ENCODE results near the gene BUD23. TPM values are rescaled to one million over a fixed set of nuclear protein-coding genes. Genes with fewer than 3 reads are reported as not detected.

Gene BUD23
- total RNA-seq, 2 donors from 2014 or later, result 58.9 to 60.9 TPM

DNA sequence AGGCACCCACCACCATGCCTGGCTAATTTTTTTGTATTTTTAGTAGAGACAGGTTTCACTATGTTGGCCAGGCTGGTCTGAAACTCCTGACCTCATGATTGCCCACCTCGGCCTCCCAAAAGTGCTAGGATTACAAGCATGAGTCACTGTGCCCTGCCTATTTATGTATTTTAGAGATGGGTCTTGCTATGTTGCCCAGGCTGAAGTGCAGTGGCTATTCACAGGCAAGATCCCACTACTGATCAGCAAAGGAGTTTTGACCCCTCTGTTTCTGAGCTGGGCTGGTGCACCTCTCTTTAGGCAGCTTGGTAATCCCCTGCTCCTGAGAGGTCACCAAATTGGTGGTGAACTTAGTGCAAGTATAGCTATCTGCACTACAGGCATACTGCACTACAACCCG, 49.0 kb downstream of the BUD23 start:
- H3K27ac ChIP-seq, result no peak overlapping the region
- H3K4me1 ChIP-seq, result peaks cover 0 to 4% of the 10 kb centered on the region in 2 donors
- peaks cover 22% of the 10 kb centered on the region for H3K36me3 ChIP-seq
- TF ChIP-seq, protein P1, sequence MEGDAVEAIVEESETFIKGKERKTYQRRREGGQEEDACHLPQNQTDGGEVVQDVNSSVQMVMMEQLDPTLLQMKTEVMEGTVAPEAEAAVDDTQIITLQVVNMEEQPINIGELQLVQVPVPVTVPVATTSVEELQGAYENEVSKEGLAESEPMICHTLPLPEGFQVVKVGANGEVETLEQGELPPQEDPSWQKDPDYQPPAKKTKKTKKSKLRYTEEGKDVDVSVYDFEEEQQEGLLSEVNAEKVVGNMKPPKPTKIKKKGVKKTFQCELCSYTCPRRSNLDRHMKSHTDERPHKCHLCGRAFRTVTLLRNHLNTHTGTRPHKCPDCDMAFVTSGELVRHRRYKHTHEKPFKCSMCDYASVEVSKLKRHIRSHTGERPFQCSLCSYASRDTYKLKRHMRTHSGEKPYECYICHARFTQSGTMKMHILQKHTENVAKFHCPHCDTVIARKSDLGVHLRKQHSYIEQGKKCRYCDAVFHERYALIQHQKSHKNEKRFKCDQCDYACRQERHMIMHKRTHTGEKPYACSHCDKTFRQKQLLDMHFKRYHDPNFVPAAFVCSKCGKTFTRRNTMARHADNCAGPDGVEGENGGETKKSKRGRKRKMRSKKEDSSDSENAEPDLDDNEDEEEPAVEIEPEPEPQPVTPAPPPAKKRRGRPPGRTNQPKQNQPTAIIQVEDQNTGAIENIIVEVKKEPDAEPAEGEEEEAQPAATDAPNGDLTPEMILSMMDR (IDR thresholded peaks at IDR 0.05), result no peak
- no peaks in the 10 kb centered on the region for H3K9me3 ChIP-seq
- no peaks in the 10 kb centered on the region for H3K27me3 ChIP-seq
- no peak overlapping the region for H3K4me3 ChIP-seq
- DNase-seq (ENCODE audit: low spot score), result no peak

DNA sequence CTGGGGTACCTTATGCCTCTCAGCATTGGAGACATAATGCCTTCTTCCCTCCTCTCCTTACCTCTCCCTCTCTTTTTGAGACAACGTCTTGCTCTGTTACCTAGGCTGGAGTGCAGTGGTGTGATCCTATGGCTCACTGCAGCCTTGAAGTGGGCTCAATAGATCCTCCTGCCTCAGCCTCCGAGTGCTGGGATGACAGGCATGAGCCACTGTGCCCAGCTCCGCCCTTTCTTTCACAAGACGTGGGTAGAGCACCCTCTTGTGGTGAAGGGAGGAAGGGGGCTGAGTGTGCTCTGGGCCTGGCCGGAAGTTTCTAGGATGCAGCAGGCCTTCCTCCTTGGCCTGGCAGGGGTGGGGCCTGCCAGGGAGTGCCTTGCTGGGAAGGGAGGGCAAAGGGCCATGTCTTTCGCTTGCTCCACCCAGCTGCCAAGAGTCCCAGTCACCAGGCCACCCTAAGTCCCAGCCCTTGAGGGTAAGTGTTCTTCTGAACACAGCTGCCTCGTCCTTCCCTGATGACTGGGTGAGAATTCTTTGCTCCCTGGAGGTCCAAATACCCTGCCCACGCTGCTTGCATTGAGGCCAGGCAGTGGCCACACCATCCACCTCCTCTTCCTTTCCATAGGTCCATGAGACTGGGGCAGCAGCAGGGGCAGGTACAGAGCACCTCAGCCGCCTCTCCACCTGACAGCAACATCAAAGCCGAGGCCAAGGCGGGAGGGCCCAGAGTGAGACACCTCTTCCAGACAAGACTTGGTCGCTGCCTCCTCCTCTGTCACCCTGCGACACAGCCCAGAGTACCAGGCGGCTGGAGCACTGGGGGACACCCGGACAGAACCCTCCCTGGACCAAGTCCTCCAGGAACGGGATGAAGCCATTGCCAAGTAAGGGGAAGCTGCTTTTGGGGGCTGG, 51.5 kb downstream of the BUD23 start:
- Histone ChIP-seq H3K9me3 (no peaks in the 10 kb centered on the region), H3K4me1 (peaks cover 0 to 20% of the 10 kb centered on the region in 2 donors), H3K4me3 (no peak overlapping the region), H3K27me3 (no peaks in the 10 kb centered on the region), H3K36me3 (peaks cover 24% of the 10 kb centered on the region), H3K27ac (peak overlapping the region in 1 of 2 donors; percentile 29)
- peak; percentile 78 for DNase-seq (ENCODE audit: low spot score)
- TF ChIP-seq, protein P1 (IDR thresholded peaks at IDR 0.05), result peak; percentile 35 to 72

DNA sequence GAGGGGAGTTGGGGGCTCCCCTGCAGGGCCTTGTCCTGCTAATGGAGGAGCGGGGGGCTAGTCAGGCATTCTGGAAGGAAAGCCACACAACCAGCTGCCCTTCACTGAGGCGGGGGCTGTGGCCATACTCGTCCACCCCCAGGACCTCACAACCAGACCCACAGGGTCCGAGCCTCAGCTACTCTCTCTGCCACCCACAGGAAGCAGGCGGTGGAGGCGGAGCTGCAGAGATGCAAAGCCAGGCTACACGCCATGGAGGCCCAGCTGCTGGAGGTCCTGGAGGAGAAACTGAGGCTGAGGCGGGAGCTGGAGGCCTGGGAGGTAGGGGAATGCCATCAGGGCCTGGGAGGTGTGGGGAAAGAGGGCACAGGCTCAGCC, 52.1 kb downstream of the BUD23 start:
- peaks cover 24% of the 10 kb centered on the region for H3K36me3 ChIP-seq
- no peak for DNase-seq (ENCODE audit: low spot score)
- H3K4me1 ChIP-seq, result peaks cover 0 to 20% of the 10 kb centered on the region in 2 donors
- TF ChIP-seq, protein P1 (IDR thresholded peaks at IDR 0.05), result no peak
- H3K4me3 ChIP-seq, result no peak overlapping the region
- H3K9me3 ChIP-seq, result no peaks in the 10 kb centered on the region
- no peaks in the 10 kb centered on the region for H3K27me3 ChIP-seq
- H3K27ac ChIP-seq, result no peak overlapping the region

DNA sequence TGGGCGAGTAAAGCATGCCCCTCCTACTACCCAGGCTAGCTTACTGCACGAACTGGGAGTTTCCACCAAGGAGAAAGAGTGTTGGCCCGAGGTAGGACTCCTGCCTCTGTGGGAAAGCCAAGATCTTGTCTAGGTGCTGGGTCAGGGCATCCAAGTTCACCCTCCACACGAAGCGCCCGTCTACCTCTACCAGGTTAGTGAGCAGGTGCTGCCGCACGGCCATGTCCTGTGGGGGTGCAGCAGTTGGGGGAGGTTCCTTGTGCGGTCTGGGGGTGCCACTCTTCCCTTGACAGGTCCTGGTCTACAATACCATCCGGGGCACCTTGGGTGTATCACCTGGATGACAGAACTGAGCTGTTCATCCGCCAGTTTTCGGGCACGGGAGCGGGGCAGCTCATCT, 53.5 kb downstream of the BUD23 start:
- H3K27ac ChIP-seq, result no peak overlapping the region
- no peak overlapping the region for H3K4me3 ChIP-seq
- peaks cover 0 to 20% of the 10 kb centered on the region in 2 donors for H3K4me1 ChIP-seq
- no peak for DNase-seq (ENCODE audit: low spot score)
- H3K9me3 ChIP-seq, result no peaks in the 10 kb centered on the region
- H3K27me3 ChIP-seq, result no peaks in the 10 kb centered on the region
- H3K36me3 ChIP-seq, result peaks cover 24% of the 10 kb centered on the region
- TF ChIP-seq, protein P1 (IDR thresholded peaks at IDR 0.05), result no peak

DNA sequence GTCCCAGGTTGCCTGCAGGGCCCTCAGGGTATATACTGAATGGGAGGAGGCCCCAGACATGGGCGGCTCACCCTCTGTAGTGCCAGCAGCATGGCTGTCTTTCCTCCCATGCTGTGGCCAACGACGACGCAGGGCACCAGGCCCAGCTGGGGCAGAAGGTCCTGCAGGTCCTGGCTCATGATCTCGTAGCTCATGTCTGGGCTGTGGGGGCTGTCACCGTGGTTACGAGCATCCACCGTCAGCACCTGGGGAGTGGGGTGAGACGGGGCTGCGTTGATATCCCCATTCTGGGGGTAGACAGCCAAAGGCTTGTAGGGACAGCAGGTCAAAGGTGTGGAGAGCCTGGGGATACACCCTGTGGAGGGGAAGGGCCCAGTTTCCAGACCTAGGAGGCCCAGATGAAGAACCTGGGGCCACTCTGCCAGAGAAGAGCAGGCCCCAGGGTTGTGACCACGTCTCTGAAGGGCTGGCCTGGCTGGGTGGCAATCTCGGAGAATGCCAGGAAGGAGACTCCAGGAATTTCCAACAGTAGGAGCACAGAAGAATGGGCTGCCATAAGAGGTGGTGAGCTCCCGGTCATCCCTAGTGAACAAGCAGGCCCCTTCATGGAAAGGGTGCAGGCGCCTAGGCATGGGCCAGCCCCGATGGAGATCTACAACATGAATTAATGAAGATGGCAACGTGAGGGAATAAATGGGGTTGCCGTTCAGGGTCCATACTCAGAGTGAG, 54.3 kb downstream of the BUD23 start:
- TF ChIP-seq, protein P1 (IDR thresholded peaks at IDR 0.05), result no peak
- peaks cover 0 to 26% of the 10 kb centered on the region in 2 donors for H3K4me1 ChIP-seq
- H3K36me3 ChIP-seq, result peaks cover 24% of the 10 kb centered on the region
- no peaks in the 10 kb centered on the region for H3K9me3 ChIP-seq
- H3K27ac ChIP-seq, result peak overlapping the region; percentile 69 to 84
- peak overlapping the region; percentile 68 to 83 for H3K4me3 ChIP-seq
- DNase-seq (ENCODE audit: low spot score), result no peak
- H3K27me3 ChIP-seq, result no peaks in the 10 kb centered on the region

Data from right atrium auricular region (tissue), 2 donors.